ENCODE data around the gene TYW5.

TYW5 gene

GRCh38 chr2:199955339-199956061 lies at the start of gene TYW5, which contains the start of gene MAIP1:
TYW5 (minus strand) TSS chr2:199955491; CDS start chr2:199955470, 21 bp downstream.
MAIP1 (plus strand) TSS chr2:199955582; CDS start chr2:199955799, 217 bp downstream.
- peak; percentile 75 for DNase-seq (ENCODE audit: low spot score)

- no peak for DNase-seq (ENCODE audit: low spot score)
Measured at GRCh38 chr2:200003444-200003843, 48.2 kb upstream of the TYW5 start.

GRCh38 chr2:200000444-200001163 lies 45.3 kb upstream of the TYW5 start:
- no peak for DNase-seq (ENCODE audit: low spot score)

- DNase-seq (ENCODE audit: low spot score) = no peak
Measured at GRCh38 chr2:199999166-199999565, 43.9 kb upstream of the TYW5 start.

- no peak for DNase-seq (ENCODE audit: low spot score)
Measured at GRCh38 chr2:199997296-199997695, 42.0 kb upstream of the TYW5 start.

- DNase-seq (ENCODE audit: low spot score) = no peak
Measured at GRCh38 chr2:199994896-199995295, 39.6 kb upstream of the TYW5 start.

- DNase-seq (ENCODE audit: low spot score) = no peak
Measured at GRCh38 chr2:199994371-199994770, 39.1 kb upstream of the TYW5 start.

GRCh38 chr2:199992296-199992695 lies 37.0 kb upstream of the TYW5 start:
- DNase-seq (ENCODE audit: low spot score) = no peak

- no peak for DNase-seq (ENCODE audit: low spot score)
Measured at GRCh38 chr2:199991691-199992090, 36.4 kb upstream of the TYW5 start.

- no peak for DNase-seq (ENCODE audit: low spot score)
Measured at GRCh38 chr2:199989822-199990221, 34.5 kb upstream of the TYW5 start.

- no peak for DNase-seq (ENCODE audit: low spot score)
Measured at GRCh38 chr2:199988151-199988550, 32.9 kb upstream of the TYW5 start.

GRCh38 chr2:199987586-199987985 lies 32.3 kb upstream of the TYW5 start:
- DNase-seq (ENCODE audit: low spot score) = no peak

GRCh38 chr2:199985625-199986207 lies 30.4 kb upstream of the TYW5 start:
- DNase-seq (ENCODE audit: low spot score) = peak; percentile 49

- no peak for DNase-seq (ENCODE audit: low spot score)
Measured at GRCh38 chr2:199984755-199985154, 29.5 kb upstream of the TYW5 start.

GRCh38 chr2:199984159-199984558 lies 28.9 kb upstream of the TYW5 start:
- DNase-seq (ENCODE audit: low spot score) = no peak

- DNase-seq (ENCODE audit: low spot score) = no peak
Measured at GRCh38 chr2:199983534-199983933, 28.2 kb upstream of the TYW5 start.

GRCh38 chr2:199982126-199982843 lies 27.0 kb upstream of the TYW5 start:
- DNase-seq (ENCODE audit: low spot score) = no peak

GRCh38 chr2:199979832-199980628 lies 24.7 kb upstream of the TYW5 start:
- peak; percentile 75 for DNase-seq (ENCODE audit: low spot score)

GRCh38 chr2:199979398-199979797 lies 24.1 kb upstream of the TYW5 start:
- DNase-seq (ENCODE audit: low spot score) = no peak

- no peak for DNase-seq (ENCODE audit: low spot score)
Measured at GRCh38 chr2:199977984-199978415, 22.7 kb upstream of the TYW5 start.

- DNase-seq (ENCODE audit: low spot score) = no peak
Measured at GRCh38 chr2:199975273-199975895, 20.1 kb upstream of the TYW5 start.

All from CD4-positive, alpha-beta T cell treated with Interleukin-15 for 4 hours (primary cell).